ENCODE results near the gene CEACAM7. TPM values are rescaled to one million over a fixed set of nuclear protein-coding genes. Genes with fewer than 3 reads are reported as not detected.

Gene CEACAM7
- total and polyA plus RNA-seq, 2 donors (not counting 1 experiment from before 2014, with no cell fraction given): not detected

- peaks cover 4% of the 10 kb centered on the region for H3K4me1 Mint-ChIP-seq
- ChIA-PET POLR2A (no interaction called here), CTCF (interaction anchor here (0.8 to 2.3 kb wide), 2 partner anchors 8 to 57 kb away, joined by 3 to 6 read pairs; no protein-coding TSS in a partner anchor)
- Histone ChIP-seq H4K20me1 (ENCODE audit: control insufficient read depth, insufficient read depth, low read length, poor library complexity, severe bottlenecking) (no peaks in the 10 kb centered on the region), H3K4me3 (ENCODE audit: control extremely low read depth in 1 of 5, extremely low read depth in 1 of 5, insufficient read depth in 1 of 5, low read depth in 2 of 5, low read length in 4 of 5) (no peak overlapping the region), H2AFZ (ENCODE audit: insufficient read depth, low read depth, low read length, poor library complexity, severe bottlenecking) (no peak overlapping the region), H3K79me2 (ENCODE audit: control insufficient read depth, insufficient read depth, low read length) (no peaks in the 10 kb centered on the region), H3K27me3 (replicated peaks in 1 of 4; ENCODE audit: control extremely low read depth in 1 of 4, control insufficient read depth in 3 of 4, insufficient read depth in 4 of 4, low read length in 3 of 4) (peaks cover 0 to 12% (median 3%) of the 10 kb centered on the region in 4 experiments), H3K27ac (ENCODE audit: low read length in 2 of 2) (no peak overlapping the region), H3K36me3 (replicated peaks in 1 of 2; ENCODE audit: control extremely low read depth in 1 of 2, control insufficient read depth in 1 of 2, extremely low read depth in 1 of 2, insufficient read depth in 2 of 2, low read length in 1 of 2) (no peaks in the 10 kb centered on the region), H3K9ac (ENCODE audit: low read length) (no peak overlapping the region), H3K4me2 (replicated peaks; ENCODE audit: low read depth, low read length, poor library complexity, severe bottlenecking) (no peak overlapping the region), H3K4me1 (ENCODE audit: control insufficient read depth in 2 of 2, insufficient read depth in 2 of 2, low read length in 2 of 2) (no peaks in the 10 kb centered on the region), H3K9me3 (ENCODE audit: control extremely low read depth in 1 of 3, control insufficient read depth in 2 of 3, insufficient read depth in 1 of 3, low read length in 2 of 3) (peaks cover 0 to 9% (median 0%) of the 10 kb centered on the region in 3 donors)
- H3K4me3 Mint-ChIP-seq: no peak overlapping the region
- DNase-seq (no peak), ATAC-seq (ENCODE audit: low read depth) (no peak)
- H3K27ac Mint-ChIP-seq: no peak overlapping the region
- WGBS (ENCODE audit: insufficient coverage): 83% methylated on average over 17 of the region's 17 CpGs
- intact Hi-C loops (cut with micrococcal nuclease): no loop called here
- TF ChIP-seq, protein P1, sequence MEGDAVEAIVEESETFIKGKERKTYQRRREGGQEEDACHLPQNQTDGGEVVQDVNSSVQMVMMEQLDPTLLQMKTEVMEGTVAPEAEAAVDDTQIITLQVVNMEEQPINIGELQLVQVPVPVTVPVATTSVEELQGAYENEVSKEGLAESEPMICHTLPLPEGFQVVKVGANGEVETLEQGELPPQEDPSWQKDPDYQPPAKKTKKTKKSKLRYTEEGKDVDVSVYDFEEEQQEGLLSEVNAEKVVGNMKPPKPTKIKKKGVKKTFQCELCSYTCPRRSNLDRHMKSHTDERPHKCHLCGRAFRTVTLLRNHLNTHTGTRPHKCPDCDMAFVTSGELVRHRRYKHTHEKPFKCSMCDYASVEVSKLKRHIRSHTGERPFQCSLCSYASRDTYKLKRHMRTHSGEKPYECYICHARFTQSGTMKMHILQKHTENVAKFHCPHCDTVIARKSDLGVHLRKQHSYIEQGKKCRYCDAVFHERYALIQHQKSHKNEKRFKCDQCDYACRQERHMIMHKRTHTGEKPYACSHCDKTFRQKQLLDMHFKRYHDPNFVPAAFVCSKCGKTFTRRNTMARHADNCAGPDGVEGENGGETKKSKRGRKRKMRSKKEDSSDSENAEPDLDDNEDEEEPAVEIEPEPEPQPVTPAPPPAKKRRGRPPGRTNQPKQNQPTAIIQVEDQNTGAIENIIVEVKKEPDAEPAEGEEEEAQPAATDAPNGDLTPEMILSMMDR (IDR thresholded peaks at IDR 0.05): no peak
- TF ChIP-seq EZH2 (IDR thresholded peaks at IDR 0.05; ENCODE audit: borderline replicate concordance, insufficient read depth, low read depth, low read length, poor library complexity, severe bottlenecking): no peak
- peaks cover 25% of the 10 kb centered on the region for H3K27me3 Mint-ChIP-seq
- H3K9me3 Mint-ChIP-seq (ENCODE audit: insufficient read depth): no peaks in the 10 kb centered on the region
Observed at GRCh38 chr19:41699231-41699967, 11.3 kb upstream of the CEACAM7 start.

GRCh38 chr19:41698746-41699230 is 10.7 kb upstream of the CEACAM7 start:
- intact Hi-C loops (cut with micrococcal nuclease): no loop called here
- POLR2A ChIA-PET: no interaction called here
- 69% methylated on average over 1 of the region's 1 CpG for WGBS (ENCODE audit: insufficient coverage)
- H3K79me2 ChIP-seq (ENCODE audit: control insufficient read depth, insufficient read depth, low read length): no peaks in the 10 kb centered on the region
- peaks cover 0 to 17% (median 5%) of the 10 kb centered on the region in 4 experiments for H3K27me3 ChIP-seq (replicated peaks in 1 of 4; ENCODE audit: control extremely low read depth in 1 of 4, control insufficient read depth in 3 of 4, insufficient read depth in 4 of 4, low read length in 3 of 4)
- no peak for TF ChIP-seq EZH2 (IDR thresholded peaks at IDR 0.05; ENCODE audit: borderline replicate concordance, insufficient read depth, low read depth, low read length, poor library complexity, severe bottlenecking)
- TF ChIP-seq, protein P1 (IDR thresholded peaks at IDR 0.05): no peak
- no peak overlapping the region for H3K4me3 ChIP-seq (ENCODE audit: control extremely low read depth in 1 of 5, extremely low read depth in 1 of 5, insufficient read depth in 1 of 5, low read depth in 2 of 5, low read length in 4 of 5)
- CTCF ChIA-PET: interaction anchor here (0.8 to 2.3 kb wide), 2 partner anchors 8 to 57 kb away, joined by 3 to 6 read pairs; no protein-coding TSS in a partner anchor
- Mint-ChIP-seq H3K27ac (no peak overlapping the region), H3K9me3 (ENCODE audit: insufficient read depth) (no peaks in the 10 kb centered on the region), H3K27me3 (peaks cover 30% of the 10 kb centered on the region), H3K4me1 (peaks cover 4% of the 10 kb centered on the region), H3K4me3 (no peak overlapping the region)
- peaks cover 0 to 14% (median 0%) of the 10 kb centered on the region in 3 donors for H3K9me3 ChIP-seq (ENCODE audit: control extremely low read depth in 1 of 3, control insufficient read depth in 2 of 3, insufficient read depth in 1 of 3, low read length in 2 of 3)
- H3K36me3 ChIP-seq (replicated peaks in 1 of 2; ENCODE audit: control extremely low read depth in 1 of 2, control insufficient read depth in 1 of 2, extremely low read depth in 1 of 2, insufficient read depth in 2 of 2, low read length in 1 of 2): no peaks in the 10 kb centered on the region
- no peak overlapping the region for H3K9ac ChIP-seq (ENCODE audit: low read length)
- ATAC-seq (ENCODE audit: low read depth): no peak
- H3K4me2 ChIP-seq (replicated peaks; ENCODE audit: low read depth, low read length, poor library complexity, severe bottlenecking): no peak overlapping the region
- H3K4me1 ChIP-seq (ENCODE audit: control insufficient read depth in 2 of 2, insufficient read depth in 2 of 2, low read length in 2 of 2): no peaks in the 10 kb centered on the region
- no peak for DNase-seq
- H4K20me1 ChIP-seq (ENCODE audit: control insufficient read depth, insufficient read depth, low read length, poor library complexity, severe bottlenecking): no peaks in the 10 kb centered on the region
- no peak overlapping the region for H2AFZ ChIP-seq (ENCODE audit: insufficient read depth, low read depth, low read length, poor library complexity, severe bottlenecking)
- H3K27ac ChIP-seq (ENCODE audit: low read length in 2 of 2): no peak overlapping the region

All from B cell (primary cell).